C4-2B (cell line): Measurements from ENCODE around the gene EMC9.

Experiments used
- CTCF ChIP-seq: fragments of 450-650 bp; conservative IDR thresholded peaks from 2 replicates; pipeline ENCODE4 v1.5.1; 2017; ENCODE audit warnings: mild to moderate bottlenecking
- ZFX ChIP-seq: fragments of 450-650 bp; IDR thresholded peaks from 2 replicates; pipeline ENCODE4 v1.6.1; 2017

GRCh38 chr14:24092505-24093206, 48.7 kb downstream of the EMC9 start:
- TF ChIP-seq CTCF (no peak), ZFX (no peak)
